K562 (cell line): ENCODE data around the gene ZDHHC24. TPM values are rescaled to one million over a fixed set of nuclear protein-coding genes. Genes with fewer than 3 reads are reported as not detected.

Experiments
- CHD1 ChIP-seq: fragments of 200-600 bp; sonication (generic); IDR thresholded peaks from one replicate; pipeline ENCODE4 v1.6.1; 2012; ENCODE audit warnings: mild to moderate bottlenecking, moderate library complexity, low read length, inconsistent platforms
- CREB3L1 ChIP-seq: fragments of 450-650 bp; IDR thresholded peaks from 2 replicates; pipeline ENCODE4 v1.6.1; 2014; ENCODE audit warnings: low read depth, mild to moderate bottlenecking, moderate library complexity, borderline replicate concordance
- ETV5 ChIP-seq: sonication (generic); formaldehyde crosslinking; IDR thresholded peaks from 2 replicates; pipeline ENCODE4 v1.4.0; 2020; ENCODE audit warnings: low read depth, mild to moderate bottlenecking, missing genetic modification reagents
- FOXA1 ChIP-seq: fragments of 450-650 bp; IDR thresholded peaks from 2 replicates; pipeline ENCODE4 v1.6.1; 2016; ENCODE audit warnings: mild to moderate bottlenecking, borderline replicate concordance
- ILK ChIP-seq: fragments of 450-650 bp; IDR thresholded peaks from 2 replicates; pipeline ENCODE4 v1.6.1; 2016; ENCODE audit warnings: missing genetic modification characterization, low read depth, mild to moderate bottlenecking, missing compliant biosample characterization, moderate library complexity, borderline replicate concordance
- MEF2A ChIP-seq: IDR thresholded peaks from 2 replicates; pipeline ENCODE4 v1.6.1; 2011; ENCODE audit warnings: low read depth, mild to moderate bottlenecking, low read length, moderate library complexity; ENCODE audit not compliant: control insufficient read depth
- PML ChIP-seq: IDR thresholded peaks from 2 replicates; pipeline ENCODE4 v1.6.1; 2012; ENCODE audit warnings: low read length, inconsistent platforms
- SOX6 ChIP-seq: fragments of 450-650 bp; IDR thresholded peaks from 2 replicates; pipeline ENCODE4 v1.6.1; 2014; ENCODE audit warnings: mild to moderate bottlenecking
- ZBTB11 ChIP-seq, 3 experiments: fragments of 200-800 bp in 1 of 3; fragments of 250-450 bp in 1 of 3; fragments of 450-650 bp in 1 of 3; sonication (Bioruptor Pico) in 1 of 3; sonication (Bioruptor generic) in 1 of 3; formaldehyde crosslinking in 1 of 3; IDR thresholded peaks; 2 replicates each; pipeline versions ENCODE4 v1.6.1 to v1.8.0; 2016 to 2022; ENCODE audit warnings: mild to moderate bottlenecking in 2 of 3, missing genetic modification characterization in 2 of 3, missing compliant biosample characterization in 1 of 3, moderate library complexity in 1 of 3
- ZBTB17 ChIP-seq: fragments of 450-650 bp; formaldehyde crosslinking; IDR thresholded peaks from 2 replicates; pipeline ENCODE4 v1.4.0; 2020; ENCODE audit warnings: mild to moderate bottlenecking
- ZNF592 ChIP-seq: fragments of 450-650 bp; IDR thresholded peaks from 2 replicates; pipeline ENCODE4 v1.6.1; 2017; ENCODE audit warnings: antibody characterized with exemption, mild to moderate bottlenecking
- polyA plus RNA-seq, 8 experiments: library from polyadenylated mRNA; depleted of rRNA in 4 of 8; stranded (reverse) in 5 of 8; unstranded in 3 of 8; fragments of >200 nt; fragmentation: Nextera tagmentation in 2 of 8; fragmentation: Illumina TruSeq in 1 of 8; extraction: Ambion mirVana in 2 of 8; extraction: Trizol in 1 of 8; gene quantifications; 2 replicates each; pipeline versions ENCODE4 v1.2.1 to v1.2.3, GENCODE V29; 2011 to 2014; ENCODE audit warnings: inconsistent platforms in 1 of 8, missing spikeins in 1 of 8
- total RNA-seq, 7 experiments: library from RNA; depleted of rRNA in 6 of 7; stranded (reverse); fragments of >200 nt in 6 of 7; fragmentation: Illumina TruSeq in 2 of 7; extraction: Trizol in 2 of 7; gene quantifications; 2 replicates each; pipeline versions ENCODE4 v1.2.1 to v1.2.3, GENCODE V29; 2011 to 2021; ENCODE audit warnings: low replicate concordance in 1 of 7
- TF ChIP-seq, protein P1 (sequence below): sonication (generic); formaldehyde crosslinking; IDR thresholded peaks from 2 replicates; pipeline ENCODE4 v1.8.0; 2022; ENCODE audit warnings: mild to moderate bottlenecking, low read depth, missing genetic modification reagents
- TF ChIP-seq, protein P2 (sequence below), 2 experiments: IDR thresholded peaks; 2 replicates each; pipeline ENCODE4 v1.6.1; 2011; ENCODE audit warnings: borderline replicate concordance in 1 of 2, control low read depth in 1 of 2, low read depth in 1 of 2, low read length in 1 of 2, mild to moderate bottlenecking in 1 of 2, mixed read lengths in 1 of 2, moderate library complexity in 1 of 2; ENCODE audit not compliant: insufficient read depth in 1 of 2, insufficient read length in 1 of 2, poor library complexity in 1 of 2, severe bottlenecking in 1 of 2; ENCODE audit errors: extremely low read depth in 1 of 2

ZDHHC24 gene
- total and polyA plus RNA-seq, 9 of the 15 experiments (the other 6 are each of a cell fraction or from before 2014, with no cell fraction given), result 0.45 to 11.2 (median 2.7) TPM

- TF ChIP-seq ZBTB11 (CRISPR knock-in tag; IDR thresholded peaks at IDR 0.05) (peak in 1 of 3 experiments; percentile 75; a peak in 2 of 6 replicates), FOXA1 (no peak), ZBTB17 (CRISPR knock-in tag) (peak; percentile 48; the same call in 1 of the 2 replicates), ZNF592 (0 out of 2 replicates have a peak, but pooled peaks have one; percentile 2), ILK (tag) (no peak), CHD1 (no peak), PML (peak; percentile 47), CREB3L1 (peak; percentile 54; the same call in 1 of the 2 replicates), MEF2A (no peak), SOX6 (peak; percentile 8), ETV5 (CRISPR knock-in tag) (no peak; the same call in 1 of the 2 replicates)
- TF ChIP-seq, protein P1, sequence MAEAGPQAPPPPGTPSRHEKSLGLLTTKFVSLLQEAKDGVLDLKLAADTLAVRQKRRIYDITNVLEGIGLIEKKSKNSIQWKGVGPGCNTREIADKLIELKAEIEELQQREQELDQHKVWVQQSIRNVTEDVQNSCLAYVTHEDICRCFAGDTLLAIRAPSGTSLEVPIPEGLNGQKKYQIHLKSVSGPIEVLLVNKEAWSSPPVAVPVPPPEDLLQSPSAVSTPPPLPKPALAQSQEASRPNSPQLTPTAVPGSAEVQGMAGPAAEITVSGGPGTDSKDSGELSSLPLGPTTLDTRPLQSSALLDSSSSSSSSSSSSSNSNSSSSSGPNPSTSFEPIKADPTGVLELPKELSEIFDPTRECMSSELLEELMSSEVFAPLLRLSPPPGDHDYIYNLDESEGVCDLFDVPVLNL (CRISPR knock-in tag), result no peak
- TF ChIP-seq, protein P2, sequence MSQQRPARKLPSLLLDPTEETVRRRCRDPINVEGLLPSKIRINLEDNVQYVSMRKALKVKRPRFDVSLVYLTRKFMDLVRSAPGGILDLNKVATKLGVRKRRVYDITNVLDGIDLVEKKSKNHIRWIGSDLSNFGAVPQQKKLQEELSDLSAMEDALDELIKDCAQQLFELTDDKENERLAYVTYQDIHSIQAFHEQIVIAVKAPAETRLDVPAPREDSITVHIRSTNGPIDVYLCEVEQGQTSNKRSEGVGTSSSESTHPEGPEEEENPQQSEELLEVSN (IDR thresholded peaks at IDR 0.05; ENCODE audit: borderline replicate concordance in 1 of 2, extremely low read depth in 1 of 2, insufficient read depth in 1 of 2, insufficient read length in 1 of 2, low read depth in 1 of 2, low read length in 1 of 2, poor library complexity in 1 of 2, severe bottlenecking in 1 of 2), result peak in 1 of 2 experiments; percentile 48
These were observed 65.5 kb downstream of the ZDHHC24 start, which contains the start of gene DPP3 (continued) for GRCh38 chr11:66480117-66480938.
